ENCODE data around the gene MKNK1.

DNA sequence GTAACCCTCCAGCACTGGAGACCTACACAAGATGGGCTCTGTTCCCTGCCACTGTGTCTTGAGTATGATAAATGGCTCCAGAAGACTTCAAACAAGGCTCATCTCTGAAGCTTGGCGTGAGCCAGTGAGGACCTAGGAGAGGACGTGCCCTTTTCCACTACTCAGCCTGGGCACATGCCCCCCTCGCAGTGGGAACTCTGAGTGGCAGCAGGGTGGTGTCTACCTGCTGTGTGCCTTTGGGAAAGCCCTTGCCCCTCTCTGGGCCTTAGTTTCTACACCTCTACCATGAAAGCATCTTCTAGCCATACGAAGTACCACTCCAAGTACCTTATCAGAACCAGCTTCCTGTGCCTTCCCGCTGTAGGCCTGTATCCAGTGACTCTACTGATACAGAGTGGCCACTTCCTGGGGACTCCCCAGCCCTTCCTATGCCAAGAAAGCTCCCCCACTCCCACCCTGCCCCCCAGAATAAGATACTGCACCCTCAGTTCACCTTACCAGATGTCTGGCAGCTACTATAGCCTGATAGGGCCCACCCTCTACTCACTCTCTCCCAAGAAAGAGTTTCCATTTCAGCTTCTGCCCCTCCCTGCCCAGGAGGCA lies 15.7 kb upstream of the MKNK1 start:
- TF ChIP-seq, protein P1, sequence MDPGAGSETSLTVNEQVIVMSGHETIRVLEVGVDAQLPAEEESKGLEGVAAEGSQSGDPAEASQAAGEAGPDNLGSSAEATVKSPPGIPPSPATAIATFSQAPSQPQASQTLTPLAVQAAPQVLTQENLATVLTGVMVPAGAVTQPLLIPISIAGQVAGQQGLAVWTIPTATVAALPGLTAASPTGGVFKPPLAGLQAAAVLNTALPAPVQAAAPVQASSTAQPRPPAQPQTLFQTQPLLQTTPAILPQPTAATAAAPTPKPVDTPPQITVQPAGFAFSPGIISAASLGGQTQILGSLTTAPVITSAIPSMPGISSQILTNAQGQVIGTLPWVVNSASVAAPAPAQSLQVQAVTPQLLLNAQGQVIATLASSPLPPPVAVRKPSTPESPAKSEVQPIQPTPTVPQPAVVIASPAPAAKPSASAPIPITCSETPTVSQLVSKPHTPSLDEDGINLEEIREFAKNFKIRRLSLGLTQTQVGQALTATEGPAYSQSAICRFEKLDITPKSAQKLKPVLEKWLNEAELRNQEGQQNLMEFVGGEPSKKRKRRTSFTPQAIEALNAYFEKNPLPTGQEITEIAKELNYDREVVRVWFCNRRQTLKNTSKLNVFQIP (CRISPR knock-in tag; IDR thresholded peaks at IDR 0.05; ENCODE audit: borderline replicate concordance, low read depth) = no peak
- no peak for TF ChIP-seq ARNTL (CRISPR knock-in tag; IDR thresholded peaks at IDR 0.05; ENCODE audit: borderline replicate concordance, low read depth)
